Measurements from ENCODE around the gene C1GALT1C1L. TPM values are rescaled to one million over a fixed set of nuclear protein-coding genes. Genes with fewer than 3 reads are reported as not detected.

Gene C1GALT1C1L
- total RNA-seq, 1 experiment from 2014 or later = not detected

DNA sequence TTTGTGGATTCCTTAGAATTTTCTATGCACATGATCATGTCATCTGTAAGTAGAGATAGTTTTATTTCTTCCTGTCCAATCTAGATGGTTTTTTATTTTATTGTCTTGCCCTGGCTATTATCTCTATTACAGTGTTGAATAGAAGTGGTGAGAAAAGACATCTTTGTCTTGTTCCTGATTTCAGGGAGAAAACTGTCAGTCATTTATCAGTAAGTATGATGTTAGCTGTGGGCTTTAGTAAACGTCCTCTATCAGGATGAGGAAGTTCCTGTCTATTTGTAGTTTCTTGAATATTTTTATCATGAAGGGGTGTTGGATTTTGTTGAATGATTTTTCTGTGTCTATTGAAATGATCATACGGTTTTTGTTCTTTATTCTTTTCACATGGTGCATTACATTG, 33.9 kb downstream of the C1GALT1C1L start:
- Histone ChIP-seq H3K79me1 (ENCODE audit: insufficient read depth, low read depth, low read length, poor library complexity, severe bottlenecking) (no peaks in the 10 kb centered on the region), H2BK5ac (ENCODE audit: insufficient read length, low read length) (no peak overlapping the region), H3K4me1 (ENCODE audit: insufficient read depth, low read length) (no peaks in the 10 kb centered on the region), H3K9me3 (ENCODE audit: control insufficient read depth, low read depth, low read length) (no peaks in the 10 kb centered on the region), H2BK15ac (ENCODE audit: low read depth, low read length) (no peak overlapping the region), H2AFZ (ENCODE audit: low read length) (no peak overlapping the region), H2BK20ac (ENCODE audit: low read depth, low read length, poor library complexity, severe bottlenecking) (no peak overlapping the region), H3K9ac (ENCODE audit: extremely low read depth, insufficient read length, low read length) (no peak overlapping the region), H3K79me2 (ENCODE audit: insufficient read depth, low read length) (no peaks in the 10 kb centered on the region), H3K27ac (ENCODE audit: insufficient read length, low read depth, low read length) (no peak overlapping the region), H3K56ac (ENCODE audit: insufficient read length, low read depth, low read length) (no peak overlapping the region), H3T11ph (ENCODE audit: low read length) (no peak overlapping the region), H2BK120ac (ENCODE audit: low read depth, low read length, poor library complexity, severe bottlenecking) (no peak overlapping the region), H4K8ac (replicated peaks; ENCODE audit: insufficient read length, low read depth, low read length) (no peak overlapping the region), H3K27me3 (ENCODE audit: insufficient read depth, low read length) (no peaks in the 10 kb centered on the region; the same call in 1 of the 2 replicates), H3K4me2 (ENCODE audit: insufficient read depth, insufficient read length, low read length) (no peak overlapping the region), H3K23me2 (ENCODE audit: insufficient read length, low read depth, low read length, poor library complexity, severe bottlenecking) (peaks cover 6% of the 10 kb centered on the region), H3K18ac (ENCODE audit: insufficient read length, low read depth, low read length) (no peak overlapping the region), H3K23ac (ENCODE audit: insufficient read length, low read depth, low read length) (no peak overlapping the region), H2BK12ac (ENCODE audit: insufficient read length, low read depth, low read length) (no peak overlapping the region), H3K4ac (ENCODE audit: low read depth, low read length) (no peak overlapping the region), H3K14ac (ENCODE audit: insufficient read depth, low read length) (no peak overlapping the region), H2AK5ac (ENCODE audit: insufficient read length, low read length) (no peak overlapping the region), H4K91ac (ENCODE audit: insufficient read length, low read depth, low read length) (no peak overlapping the region), H4K5ac (ENCODE audit: insufficient read length, low read depth, low read length) (no peak overlapping the region), H4K20me1 (ENCODE audit: control insufficient read depth, insufficient read depth, insufficient read length) (no peaks in the 10 kb centered on the region)
- no peak for TF ChIP-seq CTCF (conservative IDR thresholded peaks at IDR 0.05)
- H3K36me3 Mint-ChIP-seq (ENCODE audit: insufficient read depth in 1 of 3, low read depth in 3 of 3) = peaks cover 0 to 8% (median 0%) of the 10 kb centered on the region in 3 experiments; a peak in 3 of 7 replicates
- H3K4me3 Mint-ChIP-seq = no peak overlapping the region
- H3K9me3 Mint-ChIP-seq = peaks cover 4 to 8% of the 10 kb centered on the region in 2 experiments; a peak in 4 of 5 replicates
- no CpG with 5 or more reads among the region's 2 CpGs for WGBS (ENCODE audit: extremely low coverage, insufficient read length, low lambda C conversion rate)
- peaks cover 8% of the 10 kb centered on the region for H3K27me3 Mint-ChIP-seq (ENCODE audit: low read depth)
- no peak overlapping the region for H3K27ac Mint-ChIP-seq
- peaks cover 4 to 6% of the 10 kb centered on the region in 2 experiments for H3K4me1 Mint-ChIP-seq
- DNase-seq = no peak
